H1 (cell line): ENCODE results near the gene UCP2. TPM values are rescaled to one million over a fixed set of nuclear protein-coding genes. Genes with fewer than 3 reads are reported as not detected.

Source experiments
- CBX5 ChIP-seq: fragments of 300-800, 300-1000 bp; sonication (generic); IDR thresholded peaks from 2 replicates; pipeline ENCODE4 v1.7.1; 2016; ENCODE audit warnings: antibody characterized with exemption, low read length, low read depth
- CHD2 ChIP-seq: IDR thresholded peaks from 2 replicates; pipeline ENCODE4 v1.6.1; 2012; ENCODE audit warnings: low read length, improper control_type of control experiment
- POU5F1 ChIP-seq: IDR thresholded peaks from 2 replicates; pipeline ENCODE4 v1.6.1; 2011; ENCODE audit warnings: low read depth, mild to moderate bottlenecking, low read length, moderate library complexity
- polyA plus RNA-seq, 7 experiments: library from polyadenylated mRNA; depleted of rRNA in 3 of 7; stranded (reverse) in 5 of 7; unstranded in 2 of 7; fragments of >200 nt in 5 of 7; fragments of 200-250 nt in 2 of 7; gene quantifications; 1 replicate in 5 of 7; 2 replicates in 1 of 7; 4 replicates in 1 of 7; pipeline versions ENCODE4 v1.2.1 to v1.2.3, GENCODE V29; 2011 to 2013; ENCODE audit warnings: missing spikeins in 2 of 7, mixed read lengths in 2 of 7
- total RNA-seq: library from RNA; stranded (reverse); fragmentation: NEBNext Ultra II Directional; extraction: Animal tissue kit (Norgen Biotek cat#: 25700); gene quantifications from 2 replicates; pipeline ENCODE4 v1.2.1, GENCODE V29; 2021

Gene UCP2
- total and polyA plus RNA-seq, 2 of the 8 experiments (the other 6 are each of a cell fraction or from before 2014, with no cell fraction given), result 46.2 to 55.2 TPM

DNA sequence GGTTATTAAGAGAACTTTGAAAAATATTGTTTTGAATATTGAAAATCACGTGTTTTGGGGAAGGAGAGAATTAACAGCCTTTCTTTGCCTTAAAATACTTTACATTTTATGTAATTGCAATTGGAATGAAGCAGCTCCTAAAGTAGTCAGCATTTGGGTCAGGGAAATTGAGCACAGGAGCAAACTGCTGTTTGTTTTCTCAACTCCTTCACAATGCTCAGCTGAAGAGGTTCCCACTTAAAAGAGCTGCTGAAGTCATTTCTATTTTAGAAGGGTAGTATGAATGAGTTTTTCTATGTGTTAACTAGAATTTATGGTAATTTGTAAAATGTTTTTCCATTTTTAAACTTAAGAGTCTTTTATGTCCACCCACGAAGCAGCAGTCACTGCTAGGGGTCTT lies 8.1 kb upstream of the UCP2 start (continued):
- TF ChIP-seq POU5F1 (no peak), CHD2 (no peak), CBX5 (no peak)
